Measurements from ENCODE around the gene PEX14.

Gene PEX14

GRCh38 chr1:10510520-10511493 is 36.1 kb downstream of the PEX14 start:
- H3K9me2 ChIP-seq (replicated peaks; ENCODE audit: insufficient read depth, low read length): no peaks in the 10 kb centered on the region
- no peak overlapping the region for H3K4me3 ChIP-seq (ENCODE audit: insufficient read depth, low read length, poor library complexity, severe bottlenecking)
- no peak overlapping the region for H2AFZ ChIP-seq (ENCODE audit: low read depth, low read length, severe bottlenecking)
- H3K4me2 ChIP-seq (ENCODE audit: low read depth, low read length, poor library complexity, severe bottlenecking): no peak overlapping the region
- no peaks in the 10 kb centered on the region for H3K27me3 ChIP-seq (ENCODE audit: low read length)
- no peak for TF ChIP-seq CTCF (IDR thresholded peaks at IDR 0.05; ENCODE audit: insufficient read depth, low read length, poor library complexity, severe bottlenecking)
- no peak for TF ChIP-seq EZH2phosphoT487 (conservative IDR thresholded peaks at IDR 0.05; ENCODE audit: low read length)
- H3K79me2 ChIP-seq (ENCODE audit: insufficient read depth, low read length): peaks cover 37% of the 10 kb centered on the region
- no peaks in the 10 kb centered on the region for H3K36me3 ChIP-seq (ENCODE audit: low read length)
- no peak overlapping the region for H3K9ac ChIP-seq (ENCODE audit: low read length)
- no peaks in the 10 kb centered on the region for H4K20me1 ChIP-seq (ENCODE audit: low read depth, low read length)
- no peaks in the 10 kb centered on the region for H3K9me3 ChIP-seq (ENCODE audit: insufficient read depth, low read length)
- H3K27ac ChIP-seq (ENCODE audit: low read depth, low read length): no peak overlapping the region
- H3F3A ChIP-seq (ENCODE audit: insufficient read depth): no peaks in the 10 kb centered on the region

- Histone ChIP-seq H3K4me2 (ENCODE audit: low read depth, low read length, poor library complexity, severe bottlenecking) (no peak overlapping the region), H3K9me3 (ENCODE audit: insufficient read depth, low read length) (no peaks in the 10 kb centered on the region), H3K9me2 (replicated peaks; ENCODE audit: insufficient read depth, low read length) (no peaks in the 10 kb centered on the region), H3K36me3 (ENCODE audit: low read length) (no peaks in the 10 kb centered on the region), H3K27ac (ENCODE audit: low read depth, low read length) (no peak overlapping the region), H3K79me2 (ENCODE audit: insufficient read depth, low read length) (peaks cover 37% of the 10 kb centered on the region), H3K27me3 (ENCODE audit: low read length) (no peaks in the 10 kb centered on the region), H3K9ac (ENCODE audit: low read length) (no peak overlapping the region), H4K20me1 (ENCODE audit: low read depth, low read length) (no peaks in the 10 kb centered on the region), H2AFZ (ENCODE audit: low read depth, low read length, severe bottlenecking) (no peak overlapping the region), H3F3A (ENCODE audit: insufficient read depth) (no peaks in the 10 kb centered on the region), H3K4me3 (ENCODE audit: insufficient read depth, low read length, poor library complexity, severe bottlenecking) (no peak overlapping the region)
- TF ChIP-seq EZH2phosphoT487 (conservative IDR thresholded peaks at IDR 0.05; ENCODE audit: low read length) (no peak), CTCF (IDR thresholded peaks at IDR 0.05; ENCODE audit: insufficient read depth, low read length, poor library complexity, severe bottlenecking) (no peak)
Observed at GRCh38 chr1:10511494-10511885, 36.7 kb downstream of the PEX14 start.

- no peak overlapping the region for H3K4me2 ChIP-seq (ENCODE audit: low read depth, low read length, poor library complexity, severe bottlenecking)
- H3K9me2 ChIP-seq (replicated peaks; ENCODE audit: insufficient read depth, low read length): no peaks in the 10 kb centered on the region
- TF ChIP-seq EZH2phosphoT487 (conservative IDR thresholded peaks at IDR 0.05; ENCODE audit: low read length): no peak
- TF ChIP-seq CTCF (IDR thresholded peaks at IDR 0.05; ENCODE audit: insufficient read depth, low read length, poor library complexity, severe bottlenecking): no peak
- no peak overlapping the region for H2AFZ ChIP-seq (ENCODE audit: low read depth, low read length, severe bottlenecking)
- H3K9me3 ChIP-seq (ENCODE audit: insufficient read depth, low read length): no peaks in the 10 kb centered on the region
- H4K20me1 ChIP-seq (ENCODE audit: low read depth, low read length): no peaks in the 10 kb centered on the region
- H3K27me3 ChIP-seq (ENCODE audit: low read length): no peaks in the 10 kb centered on the region
- no peak overlapping the region for H3K9ac ChIP-seq (ENCODE audit: low read length)
- no peak overlapping the region for H3K4me3 ChIP-seq (ENCODE audit: insufficient read depth, low read length, poor library complexity, severe bottlenecking)
- H3K27ac ChIP-seq (ENCODE audit: low read depth, low read length): no peak overlapping the region
- H3K79me2 ChIP-seq (ENCODE audit: insufficient read depth, low read length): peaks cover 37% of the 10 kb centered on the region
- no peaks in the 10 kb centered on the region for H3F3A ChIP-seq (ENCODE audit: insufficient read depth)
- no peaks in the 10 kb centered on the region for H3K36me3 ChIP-seq (ENCODE audit: low read length)
Observed at GRCh38 chr1:10513199-10513598, 38.4 kb downstream of the PEX14 start.
